Ishikawa (cell line): ENCODE data around the gene CASP9.

Experiments used
- FOXM1 ChIP-seq: IDR thresholded peaks from 2 replicates; pipeline ENCODE4 v1.6.1; 2012; ENCODE audit warnings: low read depth, borderline replicate concordance
- MAX ChIP-seq: IDR thresholded peaks from 2 replicates; pipeline ENCODE4 v1.6.1; 2012

- TF ChIP-seq FOXM1 (no peak), MAX (no peak)
Observed at GRCh38 chr1:15538771-15539170, 14.8 kb upstream of the CASP9 start.
